Adrenal gland (tissue), 12 donors: ENCODE data around the gene FGFR4. TPM values are rescaled to one million over a fixed set of nuclear protein-coding genes. Genes with fewer than 3 reads are reported as not detected.

Experiments used
- DNase-seq, 7 donors: peaks; one replicate each; pipeline ENCODE4 v3.0.0-alpha.2; 2019 to 2020
- H3K27ac ChIP-seq, 5 donors: fragments of 200-600 bp; sonication (generic) in 4 of 5; 1 replicate in 3 of 5; 2 replicates in 2 of 5; pipeline versions ENCODE4 v1.5.1 to v1.8.0; 2016 to 2020; ENCODE audit warnings: mild to moderate bottlenecking in 1 of 5
- H3K27me3 ChIP-seq: fragments of 200-600 bp; 2 replicates; pipeline ENCODE4 v1.8.0; 2021
- H3K36me3 ChIP-seq, 2 donors: fragments of 200-600 bp; replicated peaks in 1 of 2; 1 replicate in 1 of 2; 2 replicates in 1 of 2; pipeline versions ENCODE4 v1.5.1 to v1.8.0; 2018 to 2022
- H3K4me1 ChIP-seq, 2 donors: fragments of 200-600 bp; replicated peaks in 1 of 2; 1 replicate in 1 of 2; 2 replicates in 1 of 2; pipeline versions ENCODE4 v1.5.1 to v1.8.0; 2018 to 2021
- H3K4me3 ChIP-seq, 4 donors: fragments of 200-600 bp; sonication (generic) in 3 of 4; one replicate each; pipeline ENCODE4 v1.5.1; 2016 to 2018
- H3K9me3 ChIP-seq, 3 donors: fragments of 200-600 bp; sonication (generic) in 1 of 3; replicated peaks in 1 of 3; 1 replicate in 2 of 3; 2 replicates in 1 of 3; pipeline versions ENCODE4 v1.5.1 to v1.8.0; 2016 to 2021
- POLR2A ChIP-seq, 2 donors: fragments of 450-650 bp; IDR thresholded peaks; one replicate each; pipeline ENCODE4 v1.6.1; 2017; ENCODE audit warnings: antibody characterized with exemption in 2 of 2, mild to moderate bottlenecking in 2 of 2, moderate library complexity in 1 of 2
- WGBS, 4 donors: extraction: QIAGEN DNeasy Blood & Tissue Kit in 2 of 4; methylation state at CpG; one replicate each; pipeline versions ENCODE4 v1.1.5 to v1.1.7; 2013 to 2017; 5-methylcytosine and 5-hydroxymethylcytosine counted together
- intact Hi-C, 2 donors: fragments of 100-400 bp; cut with DNase I; formaldehyde crosslinking; loops; one replicate each; pipeline versions ENCODE4 v1.14.1 to v1.15.0; 2022 to 2023
- polyA plus RNA-seq, 3 donors: library from polyadenylated mRNA; stranded (reverse); fragments of 200-250 nt in 2 of 3; fragments of 350-450 nt in 1 of 3; fragmentation: Illumina TruSeq in 1 of 3; extraction: RNeasy Lipid Tissue Mini Kit (QIAGEN cat#74804) in 1 of 3; gene quantifications; one replicate each; pipeline ENCODE4 v1.2.3, GENCODE V29; 2013 to 2014
- total RNA-seq, 9 donors: library from RNA; depleted of rRNA in 4 of 9; stranded (reverse); fragments of >200 nt in 4 of 9; fragments of 120-200 nt in 1 of 9; fragmentation: NEBNext Ultra II Directional in 1 of 9; extraction: Animal tissue kit (Norgen Biotek cat#: 25700) in 1 of 9; gene quantifications; one replicate each; pipeline versions ENCODE4 v1.1.0 to v1.2.4, GENCODE V29; 2013 to 2023
- TF ChIP-seq, protein P1 (sequence below), 6 experiments: fragments of 450-650 bp in 4 of 6; fragments of 200-600 bp in 2 of 6; sonication (generic) in 1 of 6; IDR thresholded peaks; 1 replicate in 5 of 6; 2 replicates in 1 of 6; pipeline versions ENCODE4 v1.5.1 to v1.8.0; 2016 to 2021; ENCODE audit warnings: antibody characterized with exemption in 6 of 6, mild to moderate bottlenecking in 2 of 6, moderate library complexity in 1 of 6
- donor health status: healthy with polysubstance abuse.
- donor health status: Bipolar disorder and iron deficiency.
- donor health status: DM: yes; HTN: yes; CAD: no.
- donor health status: DM: no; HTN: no; CAD: no.
- donor health status: DM: no; HTN: no; CAD: no.
- donor health status: DM: yes; HTN: yes; CAD: no.

The FGFR4 gene
- total and polyA plus RNA-seq, 12 donors = 12.3 to 106 (median 26.4) TPM

DNA sequence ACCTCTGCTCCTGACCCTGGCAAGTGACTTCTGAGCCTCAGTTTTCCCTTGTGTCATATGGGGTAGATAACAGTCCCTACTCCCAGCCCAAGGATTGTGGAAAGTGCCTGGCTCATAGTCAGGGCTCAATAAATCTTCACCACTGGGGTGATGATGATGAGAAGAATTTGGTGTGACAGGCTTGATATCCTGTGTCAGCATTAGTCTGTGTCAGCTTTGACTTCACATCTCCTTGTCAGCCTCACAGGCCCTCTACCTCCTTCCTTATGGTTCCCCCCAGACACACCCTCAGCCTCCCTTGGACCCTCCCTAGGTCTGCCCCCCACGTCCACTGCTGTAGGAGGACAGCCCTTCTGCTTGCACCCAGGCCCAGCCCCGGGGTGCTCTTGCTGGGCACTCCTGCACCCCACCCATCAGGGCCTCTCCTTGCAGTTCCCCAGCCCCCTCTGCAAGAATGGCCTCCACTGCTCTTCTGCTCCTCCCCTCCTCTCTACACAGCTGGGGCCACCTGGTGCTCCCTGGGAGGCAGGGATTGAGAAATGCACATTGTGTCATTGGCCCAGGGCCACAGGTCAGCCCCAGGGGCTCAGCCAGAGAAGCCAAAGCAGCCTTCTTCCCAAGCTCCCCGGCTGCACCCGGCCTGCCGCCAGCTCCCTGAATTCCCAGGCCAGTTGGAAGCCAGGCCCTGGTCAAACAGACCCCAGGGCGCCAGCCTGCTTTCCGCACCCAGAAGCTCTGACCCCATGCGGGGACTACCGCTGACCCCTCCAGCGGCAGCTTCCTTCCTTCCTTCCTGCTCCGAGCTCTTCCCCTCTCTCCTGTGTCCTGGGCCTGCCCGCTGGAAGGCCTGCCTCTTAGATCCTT lies 7.7 kb downstream of the FGFR4 start:
- Histone ChIP-seq H3K36me3 (no peaks in the 10 kb centered on the region), H3K9me3 (no peaks in the 10 kb centered on the region), H3K27me3 (no peaks in the 10 kb centered on the region), H3K27ac (peak overlapping the region in 3 of 5 donors; percentile 46 to 88 (median 59)), H3K4me1 (peaks cover 24 to 37% of the 10 kb centered on the region in 2 donors), H3K4me3 (no peak overlapping the region)
- 35 to 66% (median 45%) methylated on average over 9 to 12 of the region's 12 CpGs for WGBS, 4 donors
- TF ChIP-seq, protein P1, sequence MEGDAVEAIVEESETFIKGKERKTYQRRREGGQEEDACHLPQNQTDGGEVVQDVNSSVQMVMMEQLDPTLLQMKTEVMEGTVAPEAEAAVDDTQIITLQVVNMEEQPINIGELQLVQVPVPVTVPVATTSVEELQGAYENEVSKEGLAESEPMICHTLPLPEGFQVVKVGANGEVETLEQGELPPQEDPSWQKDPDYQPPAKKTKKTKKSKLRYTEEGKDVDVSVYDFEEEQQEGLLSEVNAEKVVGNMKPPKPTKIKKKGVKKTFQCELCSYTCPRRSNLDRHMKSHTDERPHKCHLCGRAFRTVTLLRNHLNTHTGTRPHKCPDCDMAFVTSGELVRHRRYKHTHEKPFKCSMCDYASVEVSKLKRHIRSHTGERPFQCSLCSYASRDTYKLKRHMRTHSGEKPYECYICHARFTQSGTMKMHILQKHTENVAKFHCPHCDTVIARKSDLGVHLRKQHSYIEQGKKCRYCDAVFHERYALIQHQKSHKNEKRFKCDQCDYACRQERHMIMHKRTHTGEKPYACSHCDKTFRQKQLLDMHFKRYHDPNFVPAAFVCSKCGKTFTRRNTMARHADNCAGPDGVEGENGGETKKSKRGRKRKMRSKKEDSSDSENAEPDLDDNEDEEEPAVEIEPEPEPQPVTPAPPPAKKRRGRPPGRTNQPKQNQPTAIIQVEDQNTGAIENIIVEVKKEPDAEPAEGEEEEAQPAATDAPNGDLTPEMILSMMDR (IDR thresholded peaks at IDR 0.05) = no peak
- no peak for TF ChIP-seq POLR2A (IDR thresholded peaks at IDR 0.05)
- intact Hi-C loops = loop anchor here in 1 of 2 donors (10.0 kb wide), 1 partner anchor 440 kb away; no protein-coding TSS in a partner anchor
- peak; percentile 63 to 89 (median 86) for DNase-seq

DNA sequence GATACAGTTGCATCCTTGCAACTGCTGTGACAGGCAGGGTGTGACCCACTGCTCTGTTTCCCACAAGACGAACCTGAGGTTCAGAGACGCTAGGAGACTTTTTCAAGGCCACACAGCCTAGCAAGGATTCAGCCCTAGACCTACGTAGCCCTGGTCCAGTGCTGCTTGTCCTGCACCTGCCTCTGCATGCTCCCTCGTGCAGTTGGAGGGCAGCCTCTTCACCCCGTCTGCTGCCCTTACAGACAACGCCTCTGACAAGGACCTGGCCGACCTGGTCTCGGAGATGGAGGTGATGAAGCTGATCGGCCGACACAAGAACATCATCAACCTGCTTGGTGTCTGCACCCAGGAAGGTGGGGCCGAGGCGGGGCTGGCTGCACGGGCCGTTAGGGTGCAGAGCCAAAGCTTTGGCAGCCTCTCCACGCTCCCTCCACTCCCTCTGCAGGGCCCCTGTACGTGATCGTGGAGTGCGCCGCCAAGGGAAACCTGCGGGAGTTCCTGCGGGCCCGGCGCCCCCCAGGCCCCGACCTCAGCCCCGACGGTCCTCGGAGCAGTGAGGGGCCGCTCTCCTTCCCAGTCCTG lies 8.5 kb downstream of the FGFR4 start:
- H3K27ac ChIP-seq = peak overlapping the region in 3 of 5 donors; percentile 46 to 88 (median 59)
- no peaks in the 10 kb centered on the region for H3K9me3 ChIP-seq
- H3K4me1 ChIP-seq = peaks cover 23 to 35% of the 10 kb centered on the region in 2 donors
- 57 to 84% (median 74%) methylated on average over 10 to 28 of the region's 28 CpGs for WGBS, 4 donors
- intact Hi-C loops = loop anchor here in 1 of 2 donors (10.0 kb wide), 1 partner anchor 440 kb away; no protein-coding TSS in a partner anchor
- no peak overlapping the region for H3K4me3 ChIP-seq
- no peaks in the 10 kb centered on the region for H3K36me3 ChIP-seq
- no peaks in the 10 kb centered on the region for H3K27me3 ChIP-seq
- no peak for DNase-seq
- TF ChIP-seq, protein P1 (IDR thresholded peaks at IDR 0.05) = no peak
- no peak for TF ChIP-seq POLR2A (IDR thresholded peaks at IDR 0.05)

DNA sequence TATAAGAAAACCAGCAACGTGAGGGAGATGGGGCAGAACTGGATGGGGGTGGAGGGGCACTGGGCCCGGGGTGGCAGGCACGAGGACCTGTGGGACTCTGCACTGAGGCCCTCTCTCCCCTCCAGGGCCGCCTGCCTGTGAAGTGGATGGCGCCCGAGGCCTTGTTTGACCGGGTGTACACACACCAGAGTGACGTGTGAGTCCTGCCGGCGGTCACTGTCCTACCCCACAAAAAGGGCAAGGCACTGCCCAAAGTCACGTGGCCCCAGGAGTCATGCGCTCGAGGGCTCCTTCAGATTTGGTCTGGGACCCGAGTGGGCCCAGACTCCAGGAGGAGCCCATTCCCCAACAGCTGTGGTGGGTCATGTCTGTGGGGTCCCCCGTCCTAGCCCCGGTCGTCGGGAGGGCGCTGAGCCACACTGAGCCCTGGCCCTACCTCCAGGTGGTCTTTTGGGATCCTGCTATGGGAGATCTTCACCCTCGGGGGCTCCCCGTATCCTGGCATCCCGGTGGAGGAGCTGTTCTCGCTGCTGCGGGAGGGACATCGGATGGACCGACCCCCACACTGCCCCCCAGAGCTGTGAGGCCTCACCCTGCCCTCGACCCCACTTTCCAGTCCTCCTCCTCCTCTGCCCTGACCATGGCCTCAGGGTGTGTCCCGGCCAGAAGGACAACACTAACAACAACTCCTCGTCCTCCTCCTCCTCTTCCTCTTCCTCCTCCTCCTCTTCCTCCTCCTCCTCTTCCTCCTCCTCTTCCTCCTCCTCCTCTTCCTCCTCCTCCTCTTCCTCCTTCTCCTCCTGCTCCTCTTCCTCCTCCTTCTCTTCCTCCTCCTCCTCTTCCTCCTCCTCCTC lies 9.7 kb downstream of the FGFR4 start:
- Histone ChIP-seq H3K27ac (peak overlapping the region in 2 of 5 donors; percentile 5 to 49), H3K4me1 (peaks cover 23 to 35% of the 10 kb centered on the region in 2 donors), H3K9me3 (no peaks in the 10 kb centered on the region), H3K4me3 (no peak overlapping the region), H3K36me3 (no peaks in the 10 kb centered on the region), H3K27me3 (no peaks in the 10 kb centered on the region)
- 53 to 90% (median 88%) methylated on average over 4 to 29 of the region's 29 CpGs for WGBS, 4 donors
- TF ChIP-seq, protein P1 (IDR thresholded peaks at IDR 0.05) = no peak
- TF ChIP-seq POLR2A (IDR thresholded peaks at IDR 0.05) = no peak
- no peak for DNase-seq
- intact Hi-C loops = loop anchor here in 1 of 2 donors (10.0 kb wide), 1 partner anchor 442 kb away; no protein-coding TSS in a partner anchor
